Naive thymus-derived CD4-positive, alpha-beta T cell (primary cell): ENCODE measurements around the gene RXFP2. TPM values are rescaled to one million over a fixed set of nuclear protein-coding genes. Genes with fewer than 3 reads are reported as not detected.

Experiments
- ATAC-seq: fragments of 150-1000 bp; cut with Tn5 transposase; 2 replicates; pipeline ENCODE4 v1.10.0; 2021; ENCODE audit warnings: mild to moderate bottlenecking, moderate library complexity
- CTCF ChIA-PET: fragments of 350-600 bp; sonication (Branson Sonifier 250); formaldehyde crosslinking; loops from one replicate; lab custom pipeline; 2021; ENCODE audit warnings: antibody characterized with exemption; lab: Charles Lee
- POLR2A ChIA-PET: fragments of 350-600 bp; sonication (Branson Sonifier 250); formaldehyde crosslinking; loops from one replicate; lab custom pipeline; 2021; ENCODE audit warnings: antibody characterized with exemption, inconsistent platforms; lab: Charles Lee
- DNase-seq, 9 donors: peaks; one replicate each; pipeline versions ENCODE4 v3.0.0 to v3.0.0-alpha.2; 2020 to 2022; ENCODE audit warnings: mixed read lengths in 1 of 9
- H3K27ac ChIP-seq: one replicate; pipeline ENCODE4 v1.7.0; 2013; ENCODE audit warnings: mild to moderate bottlenecking, low read depth, low read length, moderate library complexity
- H3K27me3 ChIP-seq, 2 donors: one replicate each; pipeline ENCODE4 v1.7.0; 2013; ENCODE audit warnings: low read length in 2 of 2, mild to moderate bottlenecking in 2 of 2, moderate library complexity in 2 of 2; ENCODE audit not compliant: control insufficient read depth in 2 of 2, insufficient read depth in 2 of 2
- H3K36me3 ChIP-seq, 3 experiments: 1 replicate in 2 of 3; 2 replicates in 1 of 3; pipeline ENCODE4 v1.7.0; 2013; ENCODE audit warnings: low read length in 3 of 3, mild to moderate bottlenecking in 3 of 3, moderate library complexity in 1 of 3; ENCODE audit not compliant: insufficient read depth in 3 of 3, control insufficient read depth in 2 of 3
- H3K4me1 ChIP-seq, 2 donors: one replicate each; pipeline ENCODE4 v1.7.0; 2013; ENCODE audit warnings: low read length in 2 of 2, mild to moderate bottlenecking in 2 of 2, moderate library complexity in 1 of 2; ENCODE audit not compliant: control insufficient read depth in 2 of 2, insufficient read depth in 2 of 2
- H3K4me3 ChIP-seq: 2 replicates; pipeline ENCODE4 v1.7.0; 2013; ENCODE audit warnings: mild to moderate bottlenecking, low read length
- H3K9me3 ChIP-seq, 3 experiments: 1 replicate in 2 of 3; 2 replicates in 1 of 3; pipeline ENCODE4 v1.7.0; 2013; ENCODE audit warnings: low read length in 3 of 3; ENCODE audit not compliant: control insufficient read depth in 2 of 3
- H3K27ac Mint-ChIP-seq, 9 donors: one replicate each; pipeline ENCODE4 v1.8.0; 2020 to 2022; ENCODE audit warnings: mixed read lengths in 9 of 9, mild to moderate bottlenecking in 8 of 9, moderate library complexity in 5 of 9, inconsistent platforms in 2 of 9
- H3K27me3 Mint-ChIP-seq, 5 donors: one replicate each; pipeline ENCODE4 v1.8.0; 2021 to 2022; ENCODE audit warnings: mixed read lengths in 5 of 5, mild to moderate bottlenecking in 1 of 5
- H3K36me3 Mint-ChIP-seq, 5 donors: one replicate each; pipeline ENCODE4 v1.8.0; 2020 to 2022; ENCODE audit warnings: mixed read lengths in 5 of 5, mild to moderate bottlenecking in 3 of 5, inconsistent platforms in 1 of 5
- H3K4me1 Mint-ChIP-seq, 7 donors: one replicate each; pipeline ENCODE4 v1.8.0; 2020 to 2022; ENCODE audit warnings: mixed read lengths in 7 of 7, mild to moderate bottlenecking in 3 of 7, inconsistent platforms in 1 of 7
- H3K4me3 Mint-ChIP-seq, 10 donors: one replicate each; pipeline ENCODE4 v1.8.0; 2020 to 2022; ENCODE audit warnings: mild to moderate bottlenecking in 10 of 10, mixed read lengths in 10 of 10, moderate library complexity in 6 of 10, inconsistent platforms in 2 of 10
- H3K9me3 Mint-ChIP-seq, 11 donors: one replicate each; pipeline ENCODE4 v1.8.0; 2020 to 2022; ENCODE audit warnings: mixed read lengths in 11 of 11, mild to moderate bottlenecking in 4 of 11, inconsistent platforms in 1 of 11, moderate library complexity in 1 of 11
- intact Hi-C, 2 donors: fragments of 100-400 bp; cut with micrococcal nuclease; formaldehyde crosslinking; loops; one replicate each; pipeline ENCODE4 v1.15.1; 2023
- polyA plus RNA-seq, 2 donors: library from polyadenylated mRNA; unstranded; fragments of 300-500 nt; fragmentation: Illumina TruSeq; gene quantifications; one replicate each; pipeline ENCODE4 v1.2.3, GENCODE V29; 2021
- total RNA-seq, 6 experiments: library from RNA in 5 of 6; stranded (reverse) in 5 of 6; gene quantifications; 1 replicate in 5 of 6; 2 replicates in 1 of 6; pipeline ENCODE4 v1.2.3 and lab custom pipeline; 2021 to 2026

The RXFP2 gene
- total and polyA plus RNA-seq, 7 experiments from 2014 or later = not detected

DNA sequence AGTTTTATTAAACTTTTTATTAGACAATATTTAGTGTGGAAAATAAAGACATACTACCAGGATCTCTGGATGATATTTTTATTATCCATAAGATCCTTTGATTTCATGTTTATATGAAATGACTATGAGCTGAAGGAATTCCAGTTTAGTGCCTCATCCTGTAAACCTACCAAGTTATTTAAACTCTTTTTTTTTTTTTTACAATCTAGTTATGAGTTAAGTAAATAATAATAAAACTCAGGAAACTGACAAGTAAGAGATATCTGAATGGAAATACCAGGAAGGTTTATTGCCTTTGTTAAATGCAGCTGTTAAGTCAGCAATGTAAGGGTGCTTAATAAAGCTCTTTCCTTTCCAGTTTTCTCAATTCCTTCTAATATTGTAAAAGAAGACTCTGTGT is 53.9 kb downstream of the RXFP2 start:
- Mint-ChIP-seq H3K4me1 (peaks cover 0 to 3% (median 0%) of the 10 kb centered on the region in 7 donors), H3K36me3 (no peaks in the 10 kb centered on the region), H3K4me3 (no peak overlapping the region), H3K9me3 (peaks cover 0 to 6% (median 0%) of the 10 kb centered on the region in 11 donors), H3K27me3 (peaks cover 10 to 23% (median 14%) of the 10 kb centered on the region in 5 donors), H3K27ac (no peak overlapping the region)
- DNase-seq (no peak), ATAC-seq (no peak)
- POLR2A ChIA-PET = no interaction called here
- Histone ChIP-seq H3K4me1 (no peaks in the 10 kb centered on the region), H3K36me3 (no peaks in the 10 kb centered on the region), H3K27me3 (no peaks in the 10 kb centered on the region), H3K4me3 (no peak overlapping the region), H3K9me3 (no peaks in the 10 kb centered on the region), H3K27ac (no peak overlapping the region)
- intact Hi-C loops = no loop called here
- CTCF ChIA-PET = no interaction called here

DNA sequence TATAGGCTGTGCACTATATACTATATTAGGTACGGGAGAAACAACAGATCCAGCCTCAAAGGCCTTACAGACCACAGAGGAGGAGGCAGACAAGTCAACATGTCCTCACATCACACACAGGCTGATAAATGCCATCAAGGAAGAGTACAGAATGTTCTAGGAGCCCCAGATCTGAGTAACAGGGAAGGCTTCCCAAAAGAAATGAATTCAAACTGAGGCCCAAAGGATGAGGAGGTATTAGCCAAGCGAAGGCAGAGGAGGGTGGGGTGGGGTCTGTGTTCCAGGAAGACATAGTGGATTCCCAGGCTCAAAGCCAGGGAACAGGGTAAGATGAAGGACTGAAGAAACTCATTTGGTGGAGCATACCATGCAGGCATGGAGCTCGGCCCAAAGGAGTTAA is 55.1 kb downstream of the RXFP2 start:
- ATAC-seq (no peak), DNase-seq (no peak)
- peaks cover 6 to 23% (median 14%) of the 10 kb centered on the region in 5 donors for H3K27me3 Mint-ChIP-seq
- no peaks in the 10 kb centered on the region for H3K27me3 ChIP-seq
- peaks cover 0 to 3% (median 0%) of the 10 kb centered on the region in 5 donors for H3K36me3 Mint-ChIP-seq
- H3K27ac ChIP-seq = no peak overlapping the region
- H3K36me3 ChIP-seq = no peaks in the 10 kb centered on the region
- H3K9me3 Mint-ChIP-seq = peaks cover 0 to 9% (median 0%) of the 10 kb centered on the region in 11 donors
- intact Hi-C loops = no loop called here
- no peaks in the 10 kb centered on the region for H3K4me1 ChIP-seq
- H3K4me3 ChIP-seq = no peak overlapping the region
- ChIA-PET POLR2A (no interaction called here), CTCF (no interaction called here)
- peaks cover 0 to 3% (median 0%) of the 10 kb centered on the region in 7 donors for H3K4me1 Mint-ChIP-seq
- no peaks in the 10 kb centered on the region for H3K9me3 ChIP-seq
- H3K4me3 Mint-ChIP-seq = no peak overlapping the region
- H3K27ac Mint-ChIP-seq = no peak overlapping the region

DNA sequence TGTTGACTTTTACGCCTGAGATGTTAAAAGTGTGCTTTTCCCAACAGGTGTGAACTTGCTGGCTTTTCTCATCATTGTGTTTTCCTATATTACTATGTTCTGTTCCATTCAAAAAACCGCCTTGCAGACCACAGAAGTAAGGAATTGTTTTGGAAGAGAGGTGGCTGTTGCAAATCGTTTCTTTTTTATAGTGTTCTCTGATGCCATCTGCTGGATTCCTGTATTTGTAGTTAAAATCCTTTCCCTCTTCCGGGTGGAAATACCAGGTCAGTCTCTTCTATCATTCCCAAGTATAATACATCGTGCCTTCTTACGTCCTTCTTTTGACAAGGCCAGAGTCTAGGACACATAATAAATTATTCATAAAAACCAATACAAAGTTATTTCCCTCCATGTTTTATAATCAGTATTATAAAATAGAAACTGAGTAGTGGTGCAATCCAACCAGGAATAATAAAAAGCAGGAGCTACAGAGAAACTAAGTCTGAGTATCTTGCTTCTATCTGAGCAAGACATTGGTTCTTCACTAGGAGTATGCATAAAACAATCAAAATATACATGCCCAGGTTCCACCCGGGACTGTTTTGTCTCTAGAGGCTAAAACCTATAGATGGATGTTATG is 57.9 kb downstream of the RXFP2 start:
- H3K4me1 ChIP-seq = no peaks in the 10 kb centered on the region
- Mint-ChIP-seq H3K4me3 (no peak overlapping the region), H3K27me3 (peaks cover 0 to 27% (median 10%) of the 10 kb centered on the region in 5 donors), H3K4me1 (peaks cover 0 to 9% (median 0%) of the 10 kb centered on the region in 7 donors), H3K9me3 (peaks cover 0 to 12% (median 0%) of the 10 kb centered on the region in 11 donors), H3K27ac (no peak overlapping the region), H3K36me3 (peaks cover 0 to 3% (median 0%) of the 10 kb centered on the region in 5 donors)
- ChIA-PET CTCF (no interaction called here), POLR2A (no interaction called here)
- H3K4me3 ChIP-seq = no peak overlapping the region
- H3K27ac ChIP-seq = no peak overlapping the region
- H3K36me3 ChIP-seq = no peaks in the 10 kb centered on the region
- H3K9me3 ChIP-seq = no peaks in the 10 kb centered on the region
- DNase-seq (no peak), ATAC-seq (no peak)
- no peaks in the 10 kb centered on the region for H3K27me3 ChIP-seq
- intact Hi-C loops = no loop called here

DNA sequence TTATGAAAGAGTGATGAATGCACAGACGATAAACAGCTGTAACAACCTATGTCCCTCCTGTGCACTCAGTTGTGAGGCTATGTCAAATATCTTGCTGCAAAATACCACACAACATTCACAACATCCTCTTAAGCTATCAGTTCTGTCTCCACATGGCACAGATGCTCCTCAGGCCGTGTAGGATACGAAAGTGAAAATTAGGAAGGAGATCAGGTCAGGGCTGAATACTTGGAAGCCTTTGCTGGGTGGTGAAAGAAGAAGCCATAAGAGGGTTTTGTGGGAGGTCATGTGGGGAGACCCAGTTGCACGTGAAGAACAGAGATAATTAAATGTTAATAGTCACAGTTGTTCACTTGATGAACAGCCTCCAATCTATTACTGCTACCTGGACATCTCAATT is 58.9 kb downstream of the RXFP2 start:
- Mint-ChIP-seq H3K27ac (no peak overlapping the region), H3K4me1 (peaks cover 0 to 9% (median 0%) of the 10 kb centered on the region in 7 donors), H3K4me3 (no peak overlapping the region), H3K27me3 (peaks cover 0 to 27% (median 10%) of the 10 kb centered on the region in 5 donors), H3K36me3 (peaks cover 0 to 3% (median 0%) of the 10 kb centered on the region in 5 donors), H3K9me3 (peaks cover 0 to 12% (median 0%) of the 10 kb centered on the region in 11 donors)
- Histone ChIP-seq H3K36me3 (no peaks in the 10 kb centered on the region), H3K9me3 (no peaks in the 10 kb centered on the region), H3K27ac (no peak overlapping the region), H3K4me1 (no peaks in the 10 kb centered on the region), H3K4me3 (no peak overlapping the region), H3K27me3 (no peaks in the 10 kb centered on the region)
- ChIA-PET CTCF (no interaction called here), POLR2A (no interaction called here)
- intact Hi-C loops = no loop called here
- DNase-seq (no peak), ATAC-seq (peak; percentile 51)

- H3K9me3 Mint-ChIP-seq = peaks cover 0 to 12% (median 0%) of the 10 kb centered on the region in 11 donors
- no peak overlapping the region for H3K27ac Mint-ChIP-seq
- ATAC-seq = no peak
Observed at GRCh38 chr13:31801088-31801487, 61.8 kb downstream of the RXFP2 start.

DNA sequence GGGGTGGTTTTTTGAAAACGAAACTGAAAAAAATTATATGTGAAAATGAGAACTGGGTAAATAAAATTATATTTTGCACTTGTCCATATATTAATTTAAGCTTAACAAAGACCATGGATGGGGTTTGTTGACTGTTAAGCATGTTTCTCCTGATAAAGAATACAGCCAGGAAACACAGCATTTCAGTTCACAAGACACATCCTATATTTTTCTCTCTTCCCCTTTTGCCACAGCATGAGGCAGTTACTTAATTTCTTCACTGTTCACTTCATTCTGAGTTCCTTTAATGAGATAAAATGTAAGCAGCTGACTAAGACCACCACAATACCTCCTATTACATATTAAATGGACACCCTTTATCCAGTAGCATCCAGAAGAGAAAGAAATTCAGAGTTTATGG is 64.0 kb downstream of the RXFP2 start:
- no peak overlapping the region for H3K4me3 Mint-ChIP-seq
- DNase-seq (no peak), ATAC-seq (no peak)
- Histone ChIP-seq H3K4me3 (no peak overlapping the region), H3K9me3 (no peaks in the 10 kb centered on the region), H3K27ac (no peak overlapping the region), H3K36me3 (no peaks in the 10 kb centered on the region), H3K4me1 (peaks cover 0 to 9% of the 10 kb centered on the region in 2 donors), H3K27me3 (no peaks in the 10 kb centered on the region)
- peaks cover 0 to 21% (median 0%) of the 10 kb centered on the region in 7 donors for H3K4me1 Mint-ChIP-seq
- intact Hi-C loops = no loop called here
- peaks cover 0 to 7% (median 2%) of the 10 kb centered on the region in 11 donors for H3K9me3 Mint-ChIP-seq
- peaks cover 0 to 13% (median 0%) of the 10 kb centered on the region in 5 donors for H3K27me3 Mint-ChIP-seq
- ChIA-PET CTCF (no interaction called here), POLR2A (no interaction called here)
- H3K36me3 Mint-ChIP-seq = peaks cover 0 to 3% (median 0%) of the 10 kb centered on the region in 5 donors
- no peak overlapping the region for H3K27ac Mint-ChIP-seq

More at GRCh38 chr13:31801088-31801487, 61.8 kb downstream of the RXFP2 start:
- ChIA-PET CTCF (no interaction called here), POLR2A (no interaction called here)
- Mint-ChIP-seq H3K27me3 (peaks cover 0 to 20% (median 0%) of the 10 kb centered on the region in 5 donors), H3K4me3 (peak overlapping the region in 1 of 10 donors; percentile 0), H3K36me3 (peaks cover 0 to 3% (median 0%) of the 10 kb centered on the region in 5 donors), H3K4me1 (peaks cover 0 to 12% (median 0%) of the 10 kb centered on the region in 7 donors)
- H3K27me3 ChIP-seq = no peaks in the 10 kb centered on the region
- peaks cover 0 to under 1% of the 10 kb centered on the region in 2 donors for H3K4me1 ChIP-seq
- intact Hi-C loops = no loop called here
- no peaks in the 10 kb centered on the region for H3K9me3 ChIP-seq
- H3K36me3 ChIP-seq = no peaks in the 10 kb centered on the region
- H3K4me3 ChIP-seq = no peak overlapping the region
- no peak for DNase-seq
- H3K27ac ChIP-seq = no peak overlapping the region

DNA sequence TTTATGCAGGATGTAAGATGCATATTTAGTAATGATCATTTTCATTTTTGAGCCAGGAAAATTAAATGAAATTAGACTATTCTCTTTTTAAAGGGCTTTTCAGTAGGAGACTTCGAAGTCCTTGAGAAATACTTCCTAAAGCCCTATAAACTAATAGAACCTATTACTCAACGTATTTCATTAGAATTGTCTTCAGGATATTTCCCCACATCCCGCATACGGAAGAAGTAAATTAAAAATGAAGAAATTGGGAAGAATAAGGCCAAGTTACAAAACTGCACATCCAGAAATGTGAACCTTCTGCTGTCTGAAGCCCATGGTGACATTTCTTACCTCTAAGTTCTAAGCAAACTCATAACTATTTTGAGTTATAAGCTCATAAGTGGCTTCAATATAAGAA is 66.5 kb downstream of the RXFP2 start:
- DNase-seq (no peak), ATAC-seq (no peak)
- Mint-ChIP-seq H3K27ac (peak overlapping the region in 1 of 9 donors; percentile 52), H3K4me1 (peaks cover 0 to 19% (median 0%) of the 10 kb centered on the region in 7 donors), H3K9me3 (peaks cover 0 to 14% (median 6%) of the 10 kb centered on the region in 11 donors), H3K27me3 (peaks cover 0 to 4% (median 3%) of the 10 kb centered on the region in 5 donors), H3K36me3 (peaks cover 0 to 5% (median 0%) of the 10 kb centered on the region in 5 donors), H3K4me3 (no peak overlapping the region)
- H3K27me3 ChIP-seq = no peaks in the 10 kb centered on the region
- ChIA-PET CTCF (no interaction called here), POLR2A (no interaction called here)
- H3K4me1 ChIP-seq = peaks cover 0 to 9% of the 10 kb centered on the region in 2 donors
- no peaks in the 10 kb centered on the region for H3K9me3 ChIP-seq
- intact Hi-C loops = no loop called here
- no peak overlapping the region for H3K27ac ChIP-seq
- H3K36me3 ChIP-seq = no peaks in the 10 kb centered on the region
- H3K4me3 ChIP-seq = no peak overlapping the region
